GM06990 (cell line): ENCODE data around the gene TRIM34.
"Not testable (repeated sequence)": the region's sequence is repeated elsewhere in the genome, so short reads cannot be mapped to it uniquely, and the experiment has no call there.

Experiments used
- DNase-seq: peaks from one replicate; pipeline ENCODE4 v3.0.0-alpha.2; 2011; ENCODE audit not compliant: insufficient read length; ENCODE audit errors: extremely low read depth
- H3K27me3 ChIP-seq: replicated peaks from 2 replicates; pipeline ENCODE4 v1.6.0; 2011; ENCODE audit warnings: low read length; ENCODE audit not compliant: control insufficient read depth, insufficient read depth
- H3K36me3 ChIP-seq: 2 replicates; pipeline ENCODE4 v1.5.1; 2011; ENCODE audit warnings: low read length; ENCODE audit not compliant: control insufficient read depth, insufficient read depth
- H3K4me3 ChIP-seq: replicated peaks from 2 replicates; pipeline ENCODE4 v1.5.1; 2011; ENCODE audit warnings: low read depth, mild to moderate bottlenecking, control low read depth, low read length
- TF ChIP-seq, protein P1 (sequence below): IDR thresholded peaks from 2 replicates; pipeline ENCODE4 v1.5.1; 2011; ENCODE audit warnings: low read length, control low read depth, mild to moderate bottlenecking, inconsistent platforms; ENCODE audit not compliant: insufficient read depth, poor library complexity, severe bottlenecking

The TRIM34 gene

DNA sequence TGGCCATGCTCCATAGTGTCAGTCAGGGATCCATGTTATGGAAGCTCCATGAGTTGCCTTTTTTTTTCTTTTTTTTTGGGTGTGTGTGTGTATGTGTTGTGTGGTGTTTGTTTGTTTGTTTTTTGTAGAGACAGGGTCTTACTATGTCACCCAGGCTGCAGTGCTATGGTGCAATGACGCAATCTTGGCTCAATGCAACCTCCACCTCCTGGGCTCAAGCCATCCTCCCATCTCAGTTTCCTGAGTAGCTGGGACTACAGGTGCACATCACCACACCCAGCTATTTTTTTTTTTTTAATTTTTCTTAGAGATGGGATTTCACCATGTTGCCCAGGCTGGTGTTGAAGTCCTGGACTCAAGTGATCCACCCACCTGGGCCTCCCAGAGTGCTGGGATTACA, 63.7 kb downstream of the TRIM34 start:
- H3K36me3 ChIP-seq, result no peaks in the 10 kb centered on the region; the same call in 1 of the 2 replicates
- H3K4me3 ChIP-seq, result no peak overlapping the region
- no peaks in the 10 kb centered on the region for H3K27me3 ChIP-seq
- no peak for DNase-seq
- TF ChIP-seq, protein P1, sequence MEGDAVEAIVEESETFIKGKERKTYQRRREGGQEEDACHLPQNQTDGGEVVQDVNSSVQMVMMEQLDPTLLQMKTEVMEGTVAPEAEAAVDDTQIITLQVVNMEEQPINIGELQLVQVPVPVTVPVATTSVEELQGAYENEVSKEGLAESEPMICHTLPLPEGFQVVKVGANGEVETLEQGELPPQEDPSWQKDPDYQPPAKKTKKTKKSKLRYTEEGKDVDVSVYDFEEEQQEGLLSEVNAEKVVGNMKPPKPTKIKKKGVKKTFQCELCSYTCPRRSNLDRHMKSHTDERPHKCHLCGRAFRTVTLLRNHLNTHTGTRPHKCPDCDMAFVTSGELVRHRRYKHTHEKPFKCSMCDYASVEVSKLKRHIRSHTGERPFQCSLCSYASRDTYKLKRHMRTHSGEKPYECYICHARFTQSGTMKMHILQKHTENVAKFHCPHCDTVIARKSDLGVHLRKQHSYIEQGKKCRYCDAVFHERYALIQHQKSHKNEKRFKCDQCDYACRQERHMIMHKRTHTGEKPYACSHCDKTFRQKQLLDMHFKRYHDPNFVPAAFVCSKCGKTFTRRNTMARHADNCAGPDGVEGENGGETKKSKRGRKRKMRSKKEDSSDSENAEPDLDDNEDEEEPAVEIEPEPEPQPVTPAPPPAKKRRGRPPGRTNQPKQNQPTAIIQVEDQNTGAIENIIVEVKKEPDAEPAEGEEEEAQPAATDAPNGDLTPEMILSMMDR, result no peak

DNA sequence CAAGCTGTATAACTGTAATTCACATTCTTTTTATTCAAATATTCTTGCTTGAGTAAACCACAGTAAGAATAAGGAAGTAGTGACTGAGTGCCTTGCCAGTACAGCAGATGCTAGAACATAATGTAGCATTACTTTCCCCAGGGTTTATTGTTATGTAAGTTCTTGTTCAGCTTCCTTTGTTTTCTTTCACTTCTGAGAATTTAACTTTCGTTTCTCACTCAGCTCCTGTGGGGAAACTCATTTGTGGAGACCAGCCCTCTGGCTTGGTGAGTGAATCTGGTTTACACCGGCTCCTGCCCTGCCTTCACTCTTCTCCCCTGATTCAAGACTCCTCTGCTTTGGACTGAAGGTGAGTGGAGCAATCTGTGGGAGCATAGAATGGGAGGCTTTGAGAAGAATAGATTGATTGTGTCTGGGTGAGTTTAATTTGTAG, 64.8 kb downstream of the TRIM34 start, which contains the start of gene TRIM22:
Gene TRIM22, plus strand, starts transcription at position 240 of the 433 bp plus-strand sequence. CDS start 6,443 bp downstream, outside the sequence.
- peak within 1 kb of the TSS; percentile 64 for H3K4me3 ChIP-seq
- H3K36me3 ChIP-seq, result no peaks in the 10 kb centered on the region; the same call in 1 of the 2 replicates
- H3K27me3 ChIP-seq, result no peaks in the 10 kb centered on the region
- TF ChIP-seq, protein P1, result no peak
- DNase-seq, result peak; percentile 71

DNA sequence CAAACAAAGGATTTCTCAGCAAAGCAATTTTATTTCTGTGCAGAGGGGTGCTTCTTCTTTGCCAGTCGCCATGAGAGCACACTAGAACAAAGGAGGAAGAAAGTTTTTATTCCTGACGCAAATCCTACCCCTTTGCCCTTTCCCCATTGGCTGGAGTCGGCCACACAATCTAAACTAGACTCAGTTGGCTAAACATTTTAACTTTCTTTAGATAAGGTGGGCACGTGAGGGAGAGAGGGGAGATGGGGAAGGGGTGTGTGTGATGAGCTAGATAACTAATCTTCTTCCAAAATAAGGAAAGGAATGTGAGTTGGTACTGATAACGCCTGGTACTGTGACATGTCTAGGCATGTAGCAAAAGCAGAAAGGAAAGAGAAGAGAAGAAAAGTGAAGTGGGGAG, 65.4 kb downstream of the TRIM34 start:
- H3K4me3 ChIP-seq, result peak overlapping the region; percentile 64
- H3K36me3 ChIP-seq, result no peaks in the 10 kb centered on the region; the same call in 1 of the 2 replicates
- TF ChIP-seq, protein P1, result no peak
- no peaks in the 10 kb centered on the region for H3K27me3 ChIP-seq
- no peak for DNase-seq

DNA sequence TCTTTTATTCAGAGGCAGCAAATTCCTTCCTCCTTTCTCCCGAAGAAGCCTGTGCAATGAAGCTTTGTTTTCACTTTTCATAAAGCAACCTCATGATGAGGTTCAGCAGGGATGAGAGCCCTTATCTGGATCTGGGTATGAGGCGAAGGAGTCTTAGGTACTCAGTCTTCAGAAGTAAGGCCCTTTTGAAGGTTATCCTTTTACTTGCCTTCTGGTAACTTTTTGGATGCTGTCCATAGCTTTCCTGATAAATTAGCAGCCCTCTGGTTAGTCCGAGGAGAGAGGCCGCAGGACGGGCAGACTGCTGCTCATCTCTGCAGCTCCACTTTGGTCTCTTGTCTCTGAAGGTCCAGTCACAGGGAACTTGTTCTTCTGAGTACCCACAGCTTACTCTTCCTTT, 65.9 kb downstream of the TRIM34 start:
- no peak for DNase-seq

DNA sequence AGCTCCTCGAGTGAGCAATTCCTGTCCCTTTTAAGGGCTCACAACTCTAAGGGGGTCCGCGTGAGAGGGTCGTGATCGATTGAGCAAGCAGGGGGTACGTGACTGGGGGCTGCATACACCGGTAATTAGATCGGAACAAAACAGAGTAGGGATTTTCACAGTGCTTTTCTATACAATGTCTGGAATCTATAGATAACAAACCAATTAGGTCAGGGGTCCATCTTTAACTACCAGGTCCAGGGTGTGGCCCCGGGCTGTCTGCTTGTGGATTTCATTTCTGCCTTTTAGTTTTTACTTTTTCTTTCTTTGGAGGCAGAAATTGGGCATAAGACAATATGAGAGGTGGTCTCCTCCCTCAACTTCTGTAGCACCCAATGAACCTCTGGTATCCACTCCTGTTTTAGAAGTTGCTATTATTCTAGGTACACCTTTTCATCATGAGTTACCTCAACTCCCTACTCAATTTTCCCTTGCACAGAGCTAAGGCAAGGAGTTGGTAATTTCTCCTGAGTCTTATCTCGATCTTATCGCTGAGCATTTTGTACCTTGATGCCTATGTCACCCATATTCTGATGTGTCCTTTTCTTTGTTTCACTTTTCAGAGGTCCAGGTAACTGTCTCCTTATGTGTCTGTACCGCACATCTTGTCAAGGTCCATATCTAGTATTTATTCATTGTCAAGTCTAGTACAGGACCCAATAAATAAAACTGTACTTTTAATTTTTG, 66.6 kb downstream of the TRIM34 start:
- H3K27me3 ChIP-seq, H3K36me3 ChIP-seq, DNase-seq: not testable (repeated sequence)
- peak overlapping the region; percentile 64 for H3K4me3 ChIP-seq

More for the DNA sequence above, 65.9 kb downstream of the TRIM34 start:
- H3K4me3 ChIP-seq, result peak overlapping the region; percentile 64
- peaks cover under 1% of the 10 kb centered on the region for H3K36me3 ChIP-seq
- H3K27me3 ChIP-seq, result no peaks in the 10 kb centered on the region
- TF ChIP-seq, protein P1, result no peak

DNA sequence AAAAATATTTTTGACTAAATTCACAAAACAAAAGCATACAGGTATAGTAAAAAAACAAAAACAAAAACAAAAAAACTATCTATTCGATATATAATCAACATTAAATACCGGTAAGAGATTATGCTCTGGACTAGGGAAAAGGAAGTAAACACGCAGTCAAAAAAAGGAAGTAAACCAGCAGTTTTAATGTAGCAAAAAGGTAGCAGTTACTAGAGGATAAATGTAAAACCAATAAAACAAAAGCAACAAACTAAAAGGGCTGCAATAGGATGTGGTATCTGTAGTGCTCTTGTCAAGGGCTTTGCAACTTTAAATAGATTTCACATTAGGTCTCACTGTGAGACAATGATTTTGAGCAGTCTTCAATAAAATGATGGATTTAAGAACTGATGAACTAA, 67.2 kb downstream of the TRIM34 start:
- Histone ChIP-seq H3K4me3 (peak overlapping the region; percentile 64), H3K36me3 (peaks cover 11% of the 10 kb centered on the region), H3K27me3 (no peaks in the 10 kb centered on the region)
- TF ChIP-seq, protein P1, result no peak
- DNase-seq, result no peak
